ENCODE data around the gene ROCK2.

- no peak for TF ChIP-seq CTCF (IDR thresholded peaks at IDR 0.05; ENCODE audit: low read depth, low read length)
- no peak for TF ChIP-seq POLR2A (IDR thresholded peaks at IDR 0.05; ENCODE audit: extremely low read depth, insufficient read length)
- TF ChIP-seq MAX (IDR thresholded peaks at IDR 0.05; ENCODE audit: low read depth, low read length), result no peak
Observed at GRCh38 chr2:11286323-11286722, 58.1 kb downstream of the ROCK2 start.
